Tibial nerve (tissue), 4 donors: ENCODE data around the gene PRKAG2.

Experiments used
- CTCF ChIP-seq, 5 experiments: fragments of 200-600 bp in 3 of 5; fragments of 450-650 bp in 2 of 5; sonication (generic) in 3 of 5; IDR thresholded peaks; one replicate each; pipeline ENCODE4 v1.5.1; 2016 to 2019; ENCODE audit warnings: antibody characterized with exemption in 5 of 5, mild to moderate bottlenecking in 3 of 5, moderate library complexity in 2 of 5
- EP300 ChIP-seq, 2 donors: sonication (generic); formaldehyde crosslinking; IDR thresholded peaks; one replicate each; pipeline ENCODE4 v1.6.1; 2017; ENCODE audit warnings: antibody characterized with exemption in 2 of 2, mild to moderate bottlenecking in 1 of 2
- POLR2A ChIP-seq, 2 donors: fragments of 450-650 bp; IDR thresholded peaks; one replicate each; pipeline ENCODE4 v1.6.1; 2017; ENCODE audit warnings: antibody characterized with exemption in 2 of 2, mild to moderate bottlenecking in 2 of 2, moderate library complexity in 2 of 2

GRCh38 chr7:151872531-151873401 is 4.1 kb downstream of the PRKAG2 start:
- TF ChIP-seq CTCF (IDR thresholded peaks at IDR 0.05) (no peak), POLR2A (IDR thresholded peaks at IDR 0.05) (no peak), EP300 (IDR thresholded peaks at IDR 0.05) (no peak)
